ENCODE data around the gene ABCC5. TPM values are rescaled to one million over a fixed set of nuclear protein-coding genes. Genes with fewer than 3 reads are reported as not detected.

ABCC5 gene

DNA sequence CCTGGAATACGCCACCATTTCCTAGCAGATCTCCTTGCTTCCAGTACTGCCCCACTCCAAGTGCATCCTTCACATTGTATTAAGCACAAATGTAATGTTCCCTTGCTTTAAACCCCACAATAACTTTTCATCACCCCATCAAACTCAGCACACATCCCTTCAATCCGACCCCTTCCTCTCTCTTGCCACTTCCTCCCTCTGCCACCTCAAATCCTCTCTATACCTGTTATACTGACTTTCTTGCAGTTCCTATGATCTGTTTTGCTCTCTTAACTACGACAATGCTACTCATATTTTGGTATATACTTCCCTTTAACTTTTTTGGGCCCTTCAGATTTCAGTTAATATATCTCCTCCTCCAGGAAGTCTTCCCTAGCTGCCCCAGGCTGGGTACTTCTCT lies 147.1 kb downstream of the ABCC5 start:
- Histone ChIP-seq H3K27me3 (ENCODE audit: control insufficient read depth in 1 of 2, insufficient read depth in 1 of 2, low read length in 2 of 2) (no peaks in the 10 kb centered on the region), H4K91ac (ENCODE audit: low read length) (no peak overlapping the region), H2AK5ac (ENCODE audit: low read length, severe bottlenecking) (no peak overlapping the region), H2BK5ac (ENCODE audit: low read depth, low read length, poor library complexity, severe bottlenecking) (no peak overlapping the region), H2BK120ac (ENCODE audit: low read depth, low read length) (no peak overlapping the region), H4K8ac (ENCODE audit: low read length) (no peak overlapping the region), H3K4me1 (ENCODE audit: control insufficient read depth, insufficient read depth, low read depth, low read length) (no peaks in the 10 kb centered on the region), H3K36me3 (ENCODE audit: control insufficient read depth in 1 of 2, insufficient read depth in 2 of 2, low read depth in 1 of 2, low read length in 2 of 2) (peaks cover 7 to 28% of the 10 kb centered on the region in 2 experiments), H3K4me2 (ENCODE audit: low read length, poor library complexity, severe bottlenecking) (no peak overlapping the region), H2BK12ac (ENCODE audit: low read length in 2 of 2) (no peak overlapping the region), H3K79me1 (replicated peaks; ENCODE audit: low read length, poor library complexity, severe bottlenecking) (peaks cover 21% of the 10 kb centered on the region), H3K4me3 (ENCODE audit: insufficient read depth in 1 of 2, low read depth in 1 of 2, low read length in 2 of 2) (no peak overlapping the region), H3K4ac (ENCODE audit: low read depth in 1 of 2, low read length in 2 of 2) (no peak overlapping the region), H2AFZ (ENCODE audit: low read depth, low read length) (no peak overlapping the region), H3K27ac (ENCODE audit: low read length, poor library complexity, severe bottlenecking) (no peak overlapping the region), H3K9ac (ENCODE audit: low read length) (no peak overlapping the region), H3K18ac (ENCODE audit: low read depth in 1 of 2, low read length in 2 of 2) (no peak overlapping the region), H2BK15ac (ENCODE audit: low read depth, poor library complexity, severe bottlenecking) (no peak overlapping the region), H3K9me3 (ENCODE audit: control insufficient read depth, low read length) (no peaks in the 10 kb centered on the region), H3K14ac (ENCODE audit: low read length in 2 of 2) (no peak overlapping the region), H3K23ac (ENCODE audit: low read length in 2 of 2) (no peak overlapping the region)
- DNase-seq, result no peak
- WGBS, result 96% methylated on average over 3 of the region's 3 CpGs

Small RNA genes lying within 50 kb of the gene (small RNA-seq; reads per million reads assigned to genes)
- gene MIR4448 (ENCODE audit: low read depth), result not detected
